ENCODE measurements around the gene C16orf92.

DNA sequence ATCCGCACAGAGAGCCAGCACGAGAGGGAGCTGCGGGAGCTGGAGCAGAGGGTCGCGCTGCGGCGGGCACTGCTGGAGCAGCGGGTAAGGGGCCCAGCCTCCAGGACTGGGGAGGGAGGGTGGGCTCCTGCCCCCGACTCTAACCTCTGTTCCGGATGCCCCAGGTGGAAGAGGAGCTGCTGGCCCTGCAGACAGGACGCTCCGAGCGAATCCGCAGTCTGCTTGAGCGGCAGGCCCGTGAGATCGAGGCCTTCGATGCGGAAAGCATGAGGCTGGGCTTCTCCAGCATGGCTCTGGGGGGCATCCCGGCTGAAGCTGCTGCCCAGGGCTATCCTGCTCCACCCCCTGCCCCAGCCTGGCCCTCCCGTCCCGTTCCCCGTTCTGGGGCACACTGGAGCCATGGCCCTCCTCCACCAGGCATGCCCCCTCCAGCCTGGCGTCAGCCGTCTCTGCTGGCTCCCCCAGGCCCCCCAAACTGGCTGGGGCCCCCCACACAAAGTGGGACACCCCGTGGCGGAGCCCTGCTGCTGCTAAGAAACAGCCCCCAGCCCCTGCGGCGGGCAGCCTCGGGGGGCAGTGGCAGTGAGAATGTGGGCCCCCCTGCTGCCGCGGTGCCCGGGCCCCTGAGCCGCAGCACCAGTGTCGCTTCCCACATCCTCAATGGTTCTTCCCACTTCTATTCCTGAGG is 32.0 kb upstream of the C16orf92 start:
- no peak for TF ChIP-seq ELF3 (CRISPR knock-in tag; IDR thresholded peaks at IDR 0.05)
- TF ChIP-seq SP2 (CRISPR knock-in tag; IDR thresholded peaks at IDR 0.05) = no peak
- no peak for TF ChIP-seq TBP (CRISPR knock-in tag; IDR thresholded peaks at IDR 0.05)
